Measurements from ENCODE around the gene CNDP1.

CNDP1 gene

DNA sequence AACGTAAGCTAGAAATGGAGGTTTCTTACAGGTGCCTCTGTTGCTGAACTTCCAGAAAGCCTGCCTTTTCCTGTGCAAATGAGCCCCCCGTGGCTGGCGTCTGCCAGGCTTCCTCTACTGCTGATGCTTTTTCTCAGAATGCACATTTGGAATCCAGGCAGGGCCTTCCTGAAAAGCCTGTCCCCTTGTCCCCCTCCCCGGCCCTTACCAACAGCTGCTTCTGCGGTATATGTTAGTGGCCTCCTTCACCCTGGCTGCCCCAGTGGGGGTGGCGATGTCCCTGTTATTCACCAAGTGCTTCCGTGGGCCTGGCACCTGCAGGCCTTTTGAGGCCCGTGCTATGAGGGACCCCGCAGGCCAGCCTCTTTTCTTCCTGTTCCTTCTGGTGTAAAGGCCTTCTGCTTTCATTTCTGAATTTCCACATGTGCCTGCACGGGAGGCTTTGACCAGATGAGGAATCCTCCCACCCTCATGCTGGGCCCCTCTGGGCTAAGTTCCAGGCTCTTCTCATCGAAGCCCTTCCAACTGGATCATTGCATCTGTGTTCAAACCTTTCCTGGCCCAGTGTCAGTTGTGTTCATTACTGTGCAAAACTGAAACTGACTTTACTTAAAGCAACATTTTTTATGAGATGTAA lies 27.7 kb upstream of the CNDP1 start:
- DNase-seq (ENCODE audit: low read depth in 3 of 3): no peak

DNA sequence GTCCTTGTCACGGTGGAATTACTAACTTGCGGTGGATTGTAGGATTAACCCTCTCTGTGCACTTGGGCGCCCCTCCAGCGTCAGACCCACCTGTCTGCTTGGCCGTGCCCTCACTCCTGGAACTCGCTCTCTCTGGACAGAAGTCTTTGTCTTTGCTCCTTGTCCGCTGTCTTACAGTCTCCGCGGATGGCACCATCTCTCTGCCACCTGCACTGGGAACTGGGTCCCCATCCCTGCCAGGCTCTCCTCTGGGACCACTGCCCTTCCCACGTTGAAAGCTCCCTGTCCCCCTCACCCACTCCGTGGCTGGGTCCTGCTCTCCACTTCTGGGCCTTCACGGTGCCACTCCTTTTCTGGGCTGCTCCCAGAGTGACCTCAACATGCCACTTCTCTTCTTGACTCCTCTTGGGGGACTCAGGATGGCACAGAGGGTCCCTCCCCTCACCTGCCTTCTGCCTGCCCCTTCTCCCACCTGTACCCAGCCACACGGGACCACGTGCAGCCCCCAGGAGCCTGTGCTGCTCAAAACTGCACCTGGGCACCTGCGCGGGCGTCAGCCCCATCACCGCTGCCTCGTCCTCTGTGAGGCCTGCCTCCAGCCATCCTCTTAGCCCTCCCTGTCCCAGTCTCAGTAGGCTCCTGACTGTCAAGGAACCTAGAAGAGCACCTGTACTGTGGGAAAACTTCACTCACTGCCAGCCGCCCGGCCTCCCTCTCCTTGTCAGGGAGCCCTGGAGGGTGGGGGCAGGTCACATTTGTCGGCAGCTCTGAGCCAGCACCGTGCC lies 27.0 kb upstream of the CNDP1 start:
- DNase-seq (ENCODE audit: low read depth in 3 of 3): no peak

GRCh38 chr18:74507927-74508326 lies 26.4 kb upstream of the CNDP1 start:
- DNase-seq (ENCODE audit: low read depth in 3 of 3): no peak

DNA sequence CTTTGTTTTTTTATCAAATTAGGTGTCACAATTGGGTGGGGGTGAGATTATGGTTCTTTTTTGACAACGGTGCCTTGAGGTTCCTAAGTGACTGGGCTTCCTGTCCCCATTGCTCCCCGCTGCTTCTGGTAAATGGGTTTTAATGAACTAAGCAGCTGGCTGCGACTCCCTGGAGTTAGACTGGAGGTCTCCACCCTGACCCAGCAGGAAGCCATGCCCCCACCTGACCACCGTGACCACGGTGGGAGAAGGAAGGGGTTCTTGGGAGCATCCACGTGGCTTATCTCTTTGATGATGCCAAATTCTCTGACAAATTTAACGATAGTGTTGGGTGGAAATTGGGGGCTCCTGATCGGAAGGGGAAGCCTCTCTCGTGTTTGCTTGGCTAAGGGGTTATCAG lies 25.9 kb upstream of the CNDP1 start:
- no peak for DNase-seq (ENCODE audit: low read depth in 3 of 3)

- no peak for DNase-seq (ENCODE audit: low read depth in 3 of 3)
These were observed 25.5 kb upstream of the CNDP1 start for GRCh38 chr18:74508821-74509225.

- no peak for DNase-seq (ENCODE audit: low read depth in 3 of 3)
These were observed 24.2 kb upstream of the CNDP1 start for GRCh38 chr18:74509856-74510769.

- no peak for DNase-seq (ENCODE audit: low read depth in 3 of 3)
These were observed 23.6 kb upstream of the CNDP1 start for GRCh38 chr18:74510770-74511095.

DNA sequence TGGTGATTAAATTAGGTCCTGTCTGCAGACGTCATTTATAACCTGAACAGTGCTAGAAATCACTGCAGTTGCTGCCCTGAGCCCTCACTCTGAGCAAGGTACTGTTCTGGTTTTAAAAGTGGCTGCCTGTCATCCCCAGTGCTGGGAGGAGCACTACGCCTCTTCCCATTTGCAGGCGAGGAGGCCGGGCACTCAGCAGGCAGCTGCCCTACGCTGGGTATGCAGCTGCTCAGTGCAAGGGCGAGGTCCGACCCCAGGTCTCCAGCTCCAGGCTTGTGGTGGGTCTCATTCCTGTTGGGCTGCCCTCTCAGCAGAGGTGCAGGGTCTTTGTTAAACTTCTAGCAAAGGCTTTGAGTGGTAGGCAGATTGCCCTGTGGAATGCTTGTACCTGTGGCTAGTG lies 22.5 kb upstream of the CNDP1 start:
- no peak for DNase-seq (ENCODE audit: low read depth in 3 of 3)

DNA sequence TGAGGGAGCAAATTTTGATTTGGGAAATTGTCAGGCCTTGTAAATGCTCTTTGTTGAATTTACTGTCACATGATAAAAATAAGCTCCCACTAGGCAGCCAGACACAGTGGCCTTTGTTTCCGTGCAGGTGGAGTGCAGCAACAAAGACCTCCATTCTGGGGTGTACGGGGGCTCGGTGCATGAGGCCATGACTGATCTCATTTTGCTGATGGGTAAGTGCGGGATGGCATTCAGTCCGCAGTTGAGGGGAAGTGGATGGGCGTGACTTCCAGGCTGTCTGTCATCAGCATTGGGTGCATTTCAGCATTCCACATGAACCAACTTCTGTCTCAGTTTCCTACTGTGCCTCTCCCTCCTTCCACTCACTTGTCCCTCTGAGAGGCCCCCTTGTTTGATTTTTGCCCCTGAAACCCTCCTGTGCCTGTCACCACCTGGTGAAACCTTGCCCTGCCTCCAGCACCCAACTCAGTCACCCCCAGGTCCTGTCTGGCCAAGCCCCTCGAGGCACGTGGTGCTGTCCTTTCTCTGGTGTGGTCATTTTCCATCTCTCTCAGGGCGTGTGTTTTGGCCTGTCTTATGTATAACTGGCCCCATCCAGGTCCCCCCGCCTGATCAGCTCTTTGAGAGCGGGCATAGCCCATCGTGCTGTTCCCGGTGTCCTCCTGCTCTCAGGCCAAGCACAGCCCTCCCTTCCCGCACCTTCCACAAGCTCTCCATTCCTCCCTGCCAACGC lies 21.8 kb upstream of the CNDP1 start:
- no peak for DNase-seq (ENCODE audit: low read depth in 3 of 3)

DNA sequence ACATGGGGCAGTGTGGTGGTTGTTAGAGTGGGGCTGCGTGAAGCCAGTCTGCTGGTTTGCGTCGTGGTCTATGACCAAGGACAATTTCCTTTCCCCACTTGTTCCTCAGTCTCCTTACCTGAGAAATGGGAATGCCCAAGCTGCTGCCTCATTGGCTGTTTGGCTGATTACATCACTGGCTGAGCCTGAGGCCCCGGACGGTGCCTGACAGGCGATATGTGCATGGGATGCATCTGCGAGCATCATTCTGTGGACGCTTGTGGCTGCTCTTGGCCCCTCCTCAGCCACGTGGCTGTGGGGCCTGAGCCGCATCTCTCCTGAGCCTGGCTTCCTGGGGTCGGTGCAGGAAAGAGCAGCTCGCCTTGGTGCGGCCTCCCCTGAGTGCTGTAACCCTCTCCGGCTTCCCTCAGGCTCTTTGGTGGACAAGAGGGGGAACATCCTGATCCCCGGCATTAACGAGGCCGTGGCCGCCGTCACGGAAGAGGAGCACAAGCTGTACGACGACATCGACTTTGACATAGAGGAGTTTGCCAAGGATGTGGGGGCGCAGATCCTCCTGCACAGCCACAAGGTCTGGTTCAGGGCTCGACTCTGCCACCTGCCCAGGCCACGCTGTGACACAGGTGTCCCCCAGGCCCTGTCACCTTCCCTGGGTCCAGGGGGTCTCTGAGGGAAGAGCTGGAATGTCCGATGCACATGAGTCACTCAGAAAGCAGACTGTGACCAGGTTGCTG lies 21.0 kb upstream of the CNDP1 start:
- DNase-seq (ENCODE audit: low read depth in 3 of 3): no peak

- DNase-seq (ENCODE audit: low read depth in 3 of 3): no peak
These were observed 20.5 kb upstream of the CNDP1 start for GRCh38 chr18:74513883-74514205.

DNA sequence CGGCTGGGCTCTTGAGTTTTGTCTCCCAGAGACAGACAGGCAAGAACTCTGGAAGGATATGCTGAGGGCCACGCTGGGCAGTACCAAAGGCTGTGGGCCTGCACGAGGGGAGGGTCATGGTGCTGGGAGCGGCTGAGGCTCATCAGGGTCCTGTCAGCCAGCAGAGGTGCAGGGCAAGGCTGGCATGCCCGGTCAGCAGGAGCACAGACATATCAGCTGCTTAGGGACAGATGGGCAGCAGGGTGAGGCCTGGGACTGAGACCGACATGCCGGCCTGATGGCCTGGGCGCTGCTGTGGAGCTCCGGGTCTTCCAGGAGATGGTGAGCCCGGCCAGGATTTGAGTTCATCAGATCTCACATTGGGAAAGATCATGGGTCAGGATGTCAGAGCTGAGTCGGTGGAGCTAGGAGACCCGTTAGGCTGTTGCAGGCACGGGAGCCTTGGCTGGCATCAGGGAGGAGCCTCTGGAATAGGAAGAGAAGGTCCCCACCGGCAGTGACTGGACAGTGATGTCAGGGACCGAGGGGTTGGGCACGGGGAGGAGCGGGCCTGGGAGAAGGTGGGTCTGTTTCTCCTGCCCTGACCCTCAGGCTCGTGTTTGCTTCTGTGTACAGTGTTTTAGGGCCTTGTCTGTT lies 19.3 kb upstream of the CNDP1 start:
- DNase-seq (ENCODE audit: low read depth in 3 of 3): no peak

DNA sequence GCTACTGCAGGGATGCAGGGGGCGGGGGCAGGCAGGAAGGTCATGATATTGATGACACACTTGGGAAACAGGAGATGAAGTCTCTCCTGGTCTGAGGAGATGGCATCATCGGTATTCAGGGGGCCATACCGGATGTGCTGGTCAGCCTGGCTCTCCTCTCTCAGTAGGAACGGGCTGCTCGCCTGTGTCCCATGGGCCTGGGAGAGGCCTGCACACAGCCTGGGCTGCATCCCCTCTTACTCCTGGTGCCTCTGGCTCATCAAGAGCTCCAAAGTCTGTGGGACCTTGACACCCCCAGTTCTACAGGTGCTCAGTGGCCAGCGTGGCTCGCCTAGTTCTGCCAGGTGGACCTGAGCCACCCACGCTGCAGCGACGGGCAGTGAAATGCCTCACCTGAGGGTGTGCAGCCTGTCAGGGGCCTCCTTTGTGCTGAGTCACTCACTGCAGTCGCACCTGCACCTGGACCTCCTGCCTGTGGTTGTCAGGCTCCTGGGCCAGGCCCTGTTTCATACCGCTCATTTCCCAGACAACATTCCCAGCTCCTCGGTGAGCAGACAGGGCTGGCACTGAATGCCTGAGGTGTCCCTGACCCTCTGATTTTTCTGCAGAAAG lies 18.6 kb upstream of the CNDP1 start:
- DNase-seq (ENCODE audit: low read depth in 3 of 3): no peak

DNA sequence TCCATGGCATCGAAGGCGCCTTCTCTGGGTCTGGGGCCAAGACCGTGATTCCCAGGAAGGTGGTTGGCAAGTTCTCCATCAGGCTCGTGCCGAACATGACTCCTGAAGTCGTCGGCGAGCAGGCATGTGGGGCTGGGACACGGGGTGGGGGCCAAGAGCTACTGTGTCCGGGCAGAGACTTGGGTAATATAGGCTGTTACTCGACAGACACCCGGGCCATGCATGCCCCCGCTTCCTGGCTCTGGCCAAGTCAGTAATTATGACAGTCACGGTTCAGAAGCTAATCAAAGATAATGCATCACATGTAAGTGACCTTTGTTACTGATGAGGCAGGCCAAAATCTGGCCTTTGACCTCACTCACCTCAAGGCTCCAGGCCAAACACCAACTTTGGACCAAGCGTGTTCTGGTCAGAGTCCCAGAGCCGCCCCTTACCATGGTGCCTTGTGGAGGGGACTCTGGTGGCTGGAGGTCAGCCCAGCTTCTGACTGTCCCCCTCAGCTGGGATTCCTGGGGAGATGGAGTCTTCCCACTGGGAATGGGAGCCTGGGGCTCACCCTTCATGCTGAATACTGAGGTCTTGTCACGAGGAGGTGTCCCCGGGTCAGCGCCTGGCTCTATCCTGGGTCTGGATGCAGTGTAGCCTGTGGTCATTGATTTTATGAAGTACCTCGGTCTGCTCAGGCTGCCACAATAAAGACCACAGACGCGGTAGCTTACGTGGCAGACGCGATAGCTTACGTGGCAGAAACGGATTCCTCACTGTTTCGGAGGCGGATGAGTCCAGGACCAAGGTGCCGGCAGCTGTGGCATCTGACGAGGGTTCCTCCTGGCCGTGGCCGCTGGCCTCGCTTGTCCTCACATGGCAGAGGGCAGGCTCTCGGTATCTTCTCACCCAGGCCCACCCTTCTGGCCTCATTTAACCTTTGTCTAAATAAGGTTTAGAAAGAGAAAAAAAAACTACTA lies 17.7 kb upstream of the CNDP1 start:
- no peak for DNase-seq (ENCODE audit: low read depth in 3 of 3)

DNA sequence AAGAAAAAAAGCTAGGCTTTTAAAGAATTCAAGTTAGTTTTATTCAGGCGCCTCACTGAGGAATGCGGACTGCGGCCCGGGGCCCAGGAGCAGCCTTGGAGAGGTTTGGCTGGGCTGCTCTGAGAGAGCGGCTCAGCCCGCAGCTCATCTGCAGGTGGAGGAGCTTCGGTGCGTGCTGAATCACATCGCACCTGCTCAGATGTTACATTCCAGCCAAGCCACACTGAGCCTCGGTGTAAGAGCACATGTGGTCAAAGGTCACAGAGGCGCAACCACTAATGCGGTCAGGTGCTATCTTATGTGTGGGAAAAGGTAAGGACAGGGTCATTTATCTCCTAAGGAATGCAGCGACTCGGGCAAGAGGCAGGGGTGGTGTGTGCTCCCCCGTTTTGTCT lies 17.1 kb upstream of the CNDP1 start:
- DNase-seq (ENCODE audit: low read depth in 3 of 3): no peak

DNA sequence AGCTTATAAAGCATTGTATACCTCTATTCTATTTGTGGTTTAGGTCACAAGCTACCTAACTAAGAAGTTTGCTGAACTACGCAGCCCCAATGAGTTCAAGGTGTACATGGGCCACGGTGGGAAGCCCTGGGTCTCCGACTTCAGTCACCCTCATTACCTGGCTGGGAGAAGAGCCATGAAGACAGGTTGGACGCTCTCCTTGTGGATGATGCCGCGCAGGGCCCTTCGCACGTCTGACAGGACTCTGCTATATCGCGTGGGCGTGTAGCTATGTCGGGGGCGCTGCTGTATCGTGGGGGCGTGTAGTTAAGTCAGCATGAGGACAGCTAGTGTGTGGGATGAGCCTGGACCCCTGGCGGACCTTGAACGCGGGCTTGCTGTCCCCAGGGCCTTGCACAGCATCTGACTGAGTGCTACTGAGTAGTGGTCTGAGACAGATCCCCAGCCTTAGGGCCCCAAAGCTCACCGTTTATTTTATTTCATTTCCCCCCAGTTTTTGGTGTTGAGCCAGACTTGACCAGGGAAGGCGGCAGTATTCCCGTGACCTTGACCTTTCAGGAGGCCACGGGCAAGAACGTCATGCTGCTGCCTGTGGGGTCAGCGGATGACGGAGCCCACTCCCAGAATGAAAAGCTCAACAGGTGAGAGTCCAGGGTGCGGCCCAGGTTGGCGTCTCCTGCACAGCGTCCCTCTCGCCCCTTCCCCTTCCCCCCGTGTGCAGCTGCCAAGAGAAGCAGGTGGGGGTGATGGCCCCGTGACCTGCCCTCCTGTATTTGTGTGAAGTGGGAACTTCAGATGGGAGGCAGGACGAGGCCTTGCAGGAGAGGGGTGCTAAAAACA lies 15.6 kb upstream of the CNDP1 start:
- DNase-seq (ENCODE audit: low read depth in 3 of 3): no peak

GRCh38 chr18:74519320-74520095 lies 14.8 kb upstream of the CNDP1 start:
- no peak for DNase-seq (ENCODE audit: low read depth in 3 of 3)
